OCI-LY1 (cell line): ENCODE results near the gene TMEM9B.

Source experiments
- EZH2 ChIP-seq: fragments of 200-600 bp; sonication (generic), shearing (Covaris generic); IDR thresholded peaks from 2 replicates; pipeline ENCODE4 v1.8.0; 2017; ENCODE audit warnings: borderline replicate concordance, mixed run types, mild to moderate bottlenecking, antibody characterized with exemption, low read length, moderate library complexity, mixed read lengths
- TF ChIP-seq, protein P1 (sequence below): fragments of 200-600 bp; sonication (generic), shearing (Covaris generic); IDR thresholded peaks from 2 replicates; pipeline ENCODE4 v1.5.1; 2017; ENCODE audit warnings: mild to moderate bottlenecking, antibody characterized with exemption, low read length, moderate library complexity, mixed read lengths

DNA sequence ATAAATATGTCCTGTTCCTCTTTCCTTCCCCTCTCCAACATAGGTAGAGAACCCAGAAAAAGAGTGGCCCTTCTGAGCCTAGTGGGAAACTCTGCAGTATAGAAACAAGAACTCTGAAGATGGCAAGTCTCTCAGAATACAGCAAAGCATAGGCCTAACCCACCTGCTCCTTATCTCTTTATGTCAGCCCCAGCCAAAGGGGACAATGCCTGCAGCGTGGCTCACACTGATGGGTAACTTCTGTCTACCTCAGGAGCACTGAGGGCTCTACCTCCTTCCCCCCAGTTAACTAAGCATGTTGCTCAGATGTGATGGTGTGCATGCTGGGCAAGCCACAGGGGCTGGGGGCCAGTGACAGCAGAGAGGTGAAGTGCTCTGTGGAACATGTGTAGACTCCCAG is 44.4 kb upstream of the TMEM9B start:
- TF ChIP-seq, protein P1, sequence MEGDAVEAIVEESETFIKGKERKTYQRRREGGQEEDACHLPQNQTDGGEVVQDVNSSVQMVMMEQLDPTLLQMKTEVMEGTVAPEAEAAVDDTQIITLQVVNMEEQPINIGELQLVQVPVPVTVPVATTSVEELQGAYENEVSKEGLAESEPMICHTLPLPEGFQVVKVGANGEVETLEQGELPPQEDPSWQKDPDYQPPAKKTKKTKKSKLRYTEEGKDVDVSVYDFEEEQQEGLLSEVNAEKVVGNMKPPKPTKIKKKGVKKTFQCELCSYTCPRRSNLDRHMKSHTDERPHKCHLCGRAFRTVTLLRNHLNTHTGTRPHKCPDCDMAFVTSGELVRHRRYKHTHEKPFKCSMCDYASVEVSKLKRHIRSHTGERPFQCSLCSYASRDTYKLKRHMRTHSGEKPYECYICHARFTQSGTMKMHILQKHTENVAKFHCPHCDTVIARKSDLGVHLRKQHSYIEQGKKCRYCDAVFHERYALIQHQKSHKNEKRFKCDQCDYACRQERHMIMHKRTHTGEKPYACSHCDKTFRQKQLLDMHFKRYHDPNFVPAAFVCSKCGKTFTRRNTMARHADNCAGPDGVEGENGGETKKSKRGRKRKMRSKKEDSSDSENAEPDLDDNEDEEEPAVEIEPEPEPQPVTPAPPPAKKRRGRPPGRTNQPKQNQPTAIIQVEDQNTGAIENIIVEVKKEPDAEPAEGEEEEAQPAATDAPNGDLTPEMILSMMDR, result no peak
- no peak for TF ChIP-seq EZH2
